ENCODE measurements around the gene KIAA0232.

Gene KIAA0232

DNA sequence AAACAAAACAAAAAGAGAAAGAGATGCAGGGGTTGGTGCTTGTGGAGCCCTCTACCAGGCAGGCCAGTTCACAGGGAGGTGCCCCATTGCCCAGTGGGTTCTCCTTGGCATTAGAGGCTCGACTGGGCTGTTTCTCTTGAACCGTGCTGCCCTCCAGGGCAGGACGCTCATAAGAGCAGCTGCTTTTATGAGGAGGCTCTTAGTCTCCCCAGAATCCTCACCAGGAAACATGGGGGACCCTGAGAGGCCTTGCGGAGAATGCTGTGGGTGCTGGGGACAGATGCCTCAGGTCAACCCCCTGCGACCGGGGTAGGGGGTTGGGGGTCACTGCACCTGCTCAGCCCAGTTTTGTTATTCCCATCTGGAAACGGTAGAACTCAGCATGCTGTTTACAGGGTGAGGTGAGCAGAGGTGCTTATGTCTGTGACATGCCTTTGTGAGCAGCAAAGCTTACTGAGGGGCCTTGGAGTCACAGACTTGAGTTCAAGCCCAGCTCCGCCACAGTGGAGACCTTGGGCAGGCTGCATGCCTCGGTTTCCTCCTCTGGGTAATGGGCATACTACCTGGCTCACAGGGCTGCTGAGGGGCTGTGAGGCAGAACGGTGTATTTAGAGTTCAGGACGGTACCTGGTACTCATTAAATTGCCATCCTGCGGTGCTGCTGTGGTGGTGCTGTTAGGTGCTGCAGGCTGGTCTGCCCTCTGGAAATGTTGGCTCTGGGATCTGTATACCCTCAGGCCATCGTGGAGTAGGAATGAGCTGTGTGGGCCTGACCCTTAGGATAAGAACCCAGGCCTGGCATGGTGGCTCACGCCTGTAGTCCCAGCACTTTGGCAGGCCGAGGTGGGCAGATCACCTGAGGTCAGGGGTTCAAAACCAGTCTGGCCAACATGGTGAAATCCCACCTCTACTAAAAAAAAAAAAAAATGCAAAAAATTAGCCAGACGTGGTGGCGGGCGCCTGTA is 132.8 kb downstream of the KIAA0232 start:
- DNase-seq (ENCODE audit: low read depth in 1 of 2, low spot score in 1 of 2) = no peak

DNA sequence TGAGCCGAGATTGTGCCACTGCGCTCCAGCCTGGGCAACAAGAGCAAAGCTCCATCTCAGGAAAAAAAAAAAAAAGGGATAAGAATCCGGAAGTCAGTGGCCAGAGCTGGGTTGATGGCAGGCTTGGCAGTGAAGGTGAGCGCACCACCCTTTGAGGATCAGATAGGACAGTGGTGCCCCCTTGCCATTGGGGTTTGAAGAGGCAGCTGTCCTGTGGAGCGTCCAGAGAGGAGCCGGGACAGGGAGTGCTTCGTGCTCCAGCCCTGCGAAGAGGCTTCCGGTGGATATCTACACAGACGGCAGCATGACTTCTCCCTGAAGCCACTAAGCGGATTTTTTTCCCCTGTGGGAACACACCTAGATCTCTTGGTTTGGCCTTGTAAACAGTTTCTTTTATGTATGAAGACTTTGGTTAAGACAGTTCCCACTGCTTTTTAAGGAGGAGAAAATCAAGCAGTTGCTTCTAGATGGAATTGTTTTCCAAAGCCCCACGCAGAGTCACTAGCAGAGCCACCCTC is 133.6 kb downstream of the KIAA0232 start:
- no peak for DNase-seq (ENCODE audit: low read depth in 1 of 2, low spot score in 1 of 2)

DNA sequence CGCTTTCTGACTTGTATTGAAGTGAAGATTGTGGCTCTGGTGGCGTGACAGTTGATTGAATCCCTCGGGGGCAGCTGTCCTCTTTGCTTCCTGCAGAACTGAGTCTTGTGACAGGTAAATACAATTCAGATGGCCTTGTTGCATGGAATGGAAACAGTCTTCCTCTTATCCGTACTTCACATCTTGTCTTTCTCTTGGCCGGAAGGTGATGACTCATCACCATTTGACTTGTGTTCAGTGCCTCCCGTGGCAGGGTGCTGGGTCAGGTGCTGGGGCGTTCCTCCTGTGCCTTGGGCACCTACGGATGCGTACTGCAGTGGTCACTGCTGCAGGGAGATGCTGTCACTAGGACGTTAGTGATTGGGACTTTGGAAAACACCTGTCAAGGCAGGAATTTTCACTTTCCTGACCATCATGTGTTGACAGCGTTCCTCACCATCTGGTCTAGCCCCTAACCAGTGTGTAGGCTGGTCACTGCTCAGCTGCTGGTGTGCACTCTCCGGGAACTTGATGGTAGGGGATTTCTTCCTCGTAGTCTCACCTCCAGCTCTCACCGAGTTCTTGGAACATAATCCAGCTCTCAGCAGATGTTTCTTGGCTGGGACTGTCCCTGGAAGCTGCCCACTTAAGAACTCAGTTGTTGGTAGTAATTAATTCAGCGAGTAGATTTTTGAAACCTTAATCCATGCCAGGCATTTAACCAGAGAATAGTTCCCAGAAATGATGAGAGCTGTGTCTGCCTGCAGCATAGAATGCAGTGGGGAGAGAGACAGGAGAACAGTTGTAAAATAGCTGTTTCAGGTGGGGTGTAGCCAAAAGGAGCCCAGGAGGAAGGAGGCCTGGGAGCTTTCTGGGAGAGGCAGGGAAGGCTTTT is 134.3 kb downstream of the KIAA0232 start:
- DNase-seq (ENCODE audit: low read depth in 1 of 2, low spot score in 1 of 2) = peak; percentile 44 to 45

GRCh38 chr4:6917461-6918271 is 135.1 kb downstream of the KIAA0232 start:
- DNase-seq (ENCODE audit: low read depth in 1 of 2, low spot score in 1 of 2) = no peak

GRCh38 chr4:6918338-6918737 is 135.8 kb downstream of the KIAA0232 start:
- DNase-seq (ENCODE audit: low read depth in 1 of 2, low spot score in 1 of 2) = no peak

DNA sequence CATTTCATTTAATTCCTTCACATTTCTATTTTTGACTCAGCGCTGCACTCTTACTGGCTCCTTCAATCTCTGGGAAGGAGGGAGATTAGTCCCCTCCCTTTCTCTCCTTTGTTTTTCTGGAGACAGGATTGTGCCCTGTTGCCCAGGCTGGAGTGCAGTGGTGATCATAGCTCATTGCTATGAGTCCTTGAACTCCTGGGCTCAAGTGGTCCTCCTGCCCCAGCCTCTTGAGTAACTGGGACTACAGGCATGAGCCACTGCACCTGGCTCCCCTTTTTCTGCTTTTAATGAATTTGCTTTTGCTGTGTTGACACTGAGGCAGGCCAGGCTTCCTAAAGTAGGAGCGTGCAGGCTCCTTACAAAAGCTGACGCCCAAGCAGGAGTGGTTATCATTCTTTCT is 137.6 kb downstream of the KIAA0232 start:
- DNase-seq (ENCODE audit: low read depth in 1 of 2, low spot score in 1 of 2) = no peak

GRCh38 chr4:6923507-6923906 is 141.0 kb downstream of the KIAA0232 start:
- DNase-seq (ENCODE audit: low read depth in 1 of 2, low spot score in 1 of 2) = no peak

DNA sequence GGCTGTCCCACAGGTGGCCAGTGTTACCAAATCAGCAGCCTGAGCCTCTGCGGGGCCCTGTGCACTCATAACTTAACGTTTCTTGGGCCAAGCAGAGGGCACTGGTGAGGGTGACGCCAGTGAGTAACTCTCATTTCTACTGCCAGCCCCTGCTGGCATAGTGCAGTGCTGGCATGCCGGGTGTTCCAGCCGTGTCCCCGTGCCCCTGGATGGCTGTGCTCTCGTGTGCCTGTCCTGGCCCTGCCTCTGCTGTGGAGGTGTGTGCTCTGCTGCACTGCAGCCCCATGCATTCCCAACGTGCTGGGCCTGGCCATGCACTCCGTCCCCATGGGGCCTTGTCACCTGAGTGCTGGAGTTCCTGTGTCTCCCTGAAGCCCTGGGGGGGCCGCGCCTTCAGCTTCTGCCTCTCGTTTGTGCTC is 141.8 kb downstream of the KIAA0232 start:
- no peak for DNase-seq (ENCODE audit: low read depth in 1 of 2, low spot score in 1 of 2)

GRCh38 chr4:6925357-6925836 is 142.9 kb downstream of the KIAA0232 start:
- no peak for DNase-seq (ENCODE audit: low read depth in 1 of 2, low spot score in 1 of 2)

DNA sequence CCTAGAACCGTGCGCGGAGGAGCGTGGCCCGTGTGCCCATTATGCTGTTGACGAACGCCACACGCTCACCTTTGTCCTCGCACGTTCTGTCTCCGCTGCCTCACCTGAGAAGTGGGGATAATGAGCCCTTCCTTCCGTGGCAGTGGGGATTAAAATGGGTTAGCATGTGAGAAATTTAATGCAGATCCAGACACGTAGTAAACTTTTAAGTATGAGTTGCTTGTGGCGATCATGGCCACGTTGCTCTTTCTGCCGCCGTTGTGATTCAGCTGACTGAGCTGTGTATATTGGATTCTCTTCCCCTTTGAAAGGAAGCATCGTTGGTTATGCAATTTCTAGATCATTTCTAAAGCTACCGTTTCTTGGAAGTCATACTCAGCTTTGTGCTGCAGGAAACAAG is 143.6 kb downstream of the KIAA0232 start:
- DNase-seq (ENCODE audit: low read depth in 1 of 2, low spot score in 1 of 2) = no peak

- DNase-seq (ENCODE audit: low read depth in 1 of 2, low spot score in 1 of 2) = peak; percentile 45 to 46
Measured at GRCh38 chr4:6926681-6927478, 144.4 kb downstream of the KIAA0232 start.

DNA sequence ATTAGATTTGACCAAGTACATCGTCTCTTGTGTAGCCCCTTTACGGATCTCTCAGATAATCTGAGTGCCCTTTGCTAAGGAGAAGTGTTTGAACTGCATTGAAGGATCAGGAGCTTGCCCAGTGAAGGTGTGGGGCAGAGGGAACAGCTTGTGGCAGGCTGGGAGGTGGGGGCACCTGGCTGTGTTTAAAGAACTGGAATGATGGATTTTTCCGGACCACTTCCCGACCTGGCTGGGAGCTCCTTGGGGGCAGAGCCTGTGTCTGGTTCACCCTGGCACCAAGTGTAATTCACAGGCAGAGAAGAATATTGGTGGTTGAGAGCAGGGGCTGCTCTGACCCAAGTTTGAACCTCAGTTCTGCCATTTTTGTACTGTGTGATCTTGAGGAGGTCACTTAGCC is 145.6 kb downstream of the KIAA0232 start:
- no peak for DNase-seq (ENCODE audit: low read depth in 1 of 2, low spot score in 1 of 2)

- DNase-seq (ENCODE audit: low read depth in 1 of 2, low spot score in 1 of 2) = no peak
Measured at GRCh38 chr4:6929339-6929811, 146.8 kb downstream of the KIAA0232 start.

DNA sequence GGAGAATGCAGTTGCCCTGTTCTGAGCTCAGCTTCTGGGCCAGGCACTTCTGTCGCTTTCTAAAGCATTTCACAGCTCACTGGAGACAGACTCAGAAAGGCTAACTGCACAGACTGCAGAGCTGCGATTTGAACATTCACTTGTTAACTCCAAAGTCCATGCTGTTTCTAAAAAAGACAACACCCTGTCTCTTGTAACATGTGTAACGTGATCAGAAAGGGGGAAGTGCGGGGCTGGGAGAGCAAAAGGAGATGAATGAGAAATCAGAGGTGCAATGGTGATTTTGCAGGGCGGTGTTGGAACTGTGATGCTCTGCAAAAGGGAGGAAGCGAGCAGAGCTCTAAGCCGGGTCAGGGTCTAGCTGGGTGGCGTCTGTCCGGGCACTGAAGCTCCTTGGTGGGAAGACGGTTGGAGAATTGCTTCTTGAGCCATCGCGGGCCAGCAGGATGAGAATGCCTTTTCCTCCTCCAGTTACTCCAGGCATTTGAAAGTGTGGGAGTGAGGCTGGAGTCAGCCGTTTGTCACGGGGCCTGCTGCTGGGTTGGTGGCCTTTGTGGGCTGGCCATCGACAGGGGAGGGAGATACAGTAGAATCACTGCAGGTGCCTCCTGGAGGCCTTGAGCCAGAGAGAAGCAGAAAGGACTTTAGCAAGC is 147.4 kb downstream of the KIAA0232 start:
- DNase-seq (ENCODE audit: low read depth in 1 of 2, low spot score in 1 of 2) = no peak

- no peak for DNase-seq (ENCODE audit: low read depth in 1 of 2, low spot score in 1 of 2)
Measured at GRCh38 chr4:6932475-6932874, 149.9 kb downstream of the KIAA0232 start.

DNA sequence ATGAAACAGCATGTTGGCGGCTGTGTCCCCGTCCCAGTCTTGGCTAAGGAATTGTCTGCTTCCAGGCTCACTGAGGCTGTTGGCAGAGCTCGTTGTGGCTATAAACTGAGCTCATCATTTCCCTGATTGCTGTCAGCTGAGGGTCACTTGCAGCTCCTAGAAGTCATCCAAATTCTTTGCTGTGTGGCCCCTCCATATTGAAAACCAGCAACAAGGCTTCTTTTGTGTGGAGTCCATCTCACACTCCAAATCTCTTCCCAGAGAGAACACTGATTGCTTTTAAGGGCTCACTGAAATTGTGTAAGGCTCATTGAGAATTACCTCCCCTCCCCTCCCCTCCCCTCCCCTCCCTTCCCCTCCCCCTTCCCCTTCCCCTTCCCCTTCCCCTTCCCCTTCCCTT is 150.4 kb downstream of the KIAA0232 start:
- no peak for DNase-seq (ENCODE audit: low read depth in 1 of 2, low spot score in 1 of 2)

Data from activated T-helper 1 cell treated with anti-CD3 and anti-CD28 coated beads, Interleukin-2, amount 50 U/mL, for 16 hours (primary cell).